Measurements from ENCODE around the gene RSPRY1. TPM values are rescaled to one million over a fixed set of nuclear protein-coding genes. Genes with fewer than 3 reads are reported as not detected.

The RSPRY1 gene
- total and polyA plus RNA-seq, 5 experiments from 2014 or later: 25.9 to 34.6 (median 29.3) TPM

- DNase-seq (no peak), ATAC-seq (no peak)
- Mint-ChIP-seq H3K4me1 (peaks cover 0 to 6% (median 3%) of the 10 kb centered on the region in 4 donors), H3K9me3 (no peaks in the 10 kb centered on the region), H3K4me3 (no peak overlapping the region), H3K36me3 (peaks cover 10 to 72% (median 32%) of the 10 kb centered on the region in 3 donors), H3K27me3 (no peaks in the 10 kb centered on the region), H3K27ac (peak overlapping the region in 1 of 10 donors; percentile 49)
- POLR2A ChIA-PET: interaction anchor here (1.0 to 1.2 kb wide), 2 partner anchors 8 to 15 kb away, joined by 3 to 13 read pairs; no protein-coding TSS in a partner anchor
These were observed 65.2 kb downstream of the RSPRY1 start for GRCh38 chr16:57251352-57251751.

GRCh38 chr16:57252148-57252721, 66.1 kb downstream of the RSPRY1 start:
- Mint-ChIP-seq H3K9me3 (no peaks in the 10 kb centered on the region), H3K27me3 (no peaks in the 10 kb centered on the region), H3K27ac (peak overlapping the region in 3 of 10 donors; percentile 2 to 80 (median 67)), H3K36me3 (peaks cover 10 to 75% (median 32%) of the 10 kb centered on the region in 3 donors), H3K4me1 (peaks cover 0 to 2% (median 2%) of the 10 kb centered on the region in 4 donors), H3K4me3 (no peak overlapping the region)
- ATAC-seq (no peak), DNase-seq (no peak)
- POLR2A ChIA-PET: interaction anchor here (1.0 to 1.3 kb wide), 2 partner anchors 9 to 12 kb away, joined by 3 to 4 read pairs; no protein-coding TSS in a partner anchor

GRCh38 chr16:57253466-57253865, 67.3 kb downstream of the RSPRY1 start:
- POLR2A ChIA-PET: interaction anchor here (0.5 to 1.3 kb wide), 2 partner anchors 11 to 41 kb away, joined by 4 read pairs; no protein-coding TSS in a partner anchor
- no peaks in the 10 kb centered on the region for H3K27me3 Mint-ChIP-seq
- no peak overlapping the region for H3K4me3 Mint-ChIP-seq
- peaks cover 0 to 3% (median 2%) of the 10 kb centered on the region in 4 donors for H3K4me1 Mint-ChIP-seq
- no peak overlapping the region for H3K27ac Mint-ChIP-seq
- DNase-seq (no peak), ATAC-seq (no peak)
- H3K9me3 Mint-ChIP-seq: no peaks in the 10 kb centered on the region
- peaks cover 10 to 67% (median 30%) of the 10 kb centered on the region in 3 donors for H3K36me3 Mint-ChIP-seq

- ATAC-seq: no peak
- POLR2A ChIA-PET: interaction anchor here (0.9 to 2.6 kb wide), 2 partner anchors 9 to 11 kb away, joined by 4 to 7 read pairs; partner anchors contain the start of gene ARL2BP
- Mint-ChIP-seq H3K27me3 (no peaks in the 10 kb centered on the region), H3K36me3 (peaks cover 10 to 44% (median 18%) of the 10 kb centered on the region in 3 donors), H3K4me1 (peaks cover 5 to 17% (median 12%) of the 10 kb centered on the region in 4 donors), H3K27ac (peak overlapping the region in 2 of 10 donors; percentile 59 to 74), H3K4me3 (no peak overlapping the region), H3K9me3 (no peaks in the 10 kb centered on the region)
- no peak for DNase-seq
These were observed 69.7 kb downstream of the RSPRY1 start for GRCh38 chr16:57255686-57256415.

- H3K27me3 Mint-ChIP-seq: no peaks in the 10 kb centered on the region
- H3K9me3 Mint-ChIP-seq: no peaks in the 10 kb centered on the region
- POLR2A ChIA-PET: interaction anchor here (2.6 kb wide), 1 partner anchor 8 kb away, joined by 7 read pairs; no protein-coding TSS in a partner anchor
- ATAC-seq (no peak), DNase-seq (no peak)
- H3K4me3 Mint-ChIP-seq: peak overlapping the region in 1 of 10 donors; percentile 65
- H3K36me3 Mint-ChIP-seq: peaks cover 10 to 36% (median 13%) of the 10 kb centered on the region in 3 donors
- H3K27ac Mint-ChIP-seq: peak overlapping the region in 4 of 10 donors; percentile 43 to 74 (median 57)
- peaks cover 5 to 20% (median 14%) of the 10 kb centered on the region in 4 donors for H3K4me1 Mint-ChIP-seq
These were observed 70.7 kb downstream of the RSPRY1 start for GRCh38 chr16:57256601-57257395.

- POLR2A ChIA-PET: interaction anchor here (2.6 kb wide), 1 partner anchor 8 kb away, joined by 7 read pairs; no protein-coding TSS in a partner anchor
These were observed 71.4 kb downstream of the RSPRY1 start for GRCh38 chr16:57257455-57258070.

GRCh38 chr16:57258226-57258909, 72.2 kb downstream of the RSPRY1 start:
- Mint-ChIP-seq H3K4me3 (no peak overlapping the region), H3K9me3 (no peaks in the 10 kb centered on the region), H3K27me3 (no peaks in the 10 kb centered on the region), H3K4me1 (peaks cover 7 to 28% (median 14%) of the 10 kb centered on the region in 4 donors), H3K27ac (peak overlapping the region in 4 of 10 donors; percentile 48 to 83 (median 67)), H3K36me3 (peaks cover 0 to 24% (median 5%) of the 10 kb centered on the region in 3 donors)
- no peak for ATAC-seq
- no peak for DNase-seq
- POLR2A ChIA-PET: interaction anchor here (1.2 kb wide), 1 partner anchor 10 kb away, joined by 4 read pairs; no protein-coding TSS in a partner anchor

More at GRCh38 chr16:57257455-57258070, 71.4 kb downstream of the RSPRY1 start:
- H3K27ac Mint-ChIP-seq: peak overlapping the region in 3 of 10 donors; percentile 2 to 74 (median 43)
- no peak for ATAC-seq
- H3K4me1 Mint-ChIP-seq: peaks cover 5 to 21% (median 14%) of the 10 kb centered on the region in 4 donors
- no peak for DNase-seq
- peaks cover 5 to 29% (median 6%) of the 10 kb centered on the region in 3 donors for H3K36me3 Mint-ChIP-seq
- no peaks in the 10 kb centered on the region for H3K27me3 Mint-ChIP-seq
- no peak overlapping the region for H3K4me3 Mint-ChIP-seq
- H3K9me3 Mint-ChIP-seq: no peaks in the 10 kb centered on the region

GRCh38 chr16:57258910-57259475, 72.9 kb downstream of the RSPRY1 start:
- Mint-ChIP-seq H3K27me3 (no peaks in the 10 kb centered on the region), H3K36me3 (peaks cover 0 to 21% (median 5%) of the 10 kb centered on the region in 3 donors), H3K27ac (no peak overlapping the region), H3K4me3 (peak overlapping the region in 1 of 10 donors; percentile 14), H3K4me1 (peaks cover 7 to 28% (median 14%) of the 10 kb centered on the region in 4 donors), H3K9me3 (no peaks in the 10 kb centered on the region)
- DNase-seq (no peak), ATAC-seq (no peak)
- POLR2A ChIA-PET: interaction anchor here (0.9 to 1.2 kb wide), 2 partner anchors 8 to 9 kb away, joined by 3 to 4 read pairs; no protein-coding TSS in a partner anchor

GRCh38 chr16:57260294-57260929, 74.3 kb downstream of the RSPRY1 start:
- Mint-ChIP-seq H3K36me3 (peaks cover 0 to 10% (median 0%) of the 10 kb centered on the region in 3 donors), H3K27ac (peak overlapping the region; percentile 78 to 95 (median 88)), H3K4me1 (peaks cover 11 to 34% (median 22%) of the 10 kb centered on the region in 4 donors), H3K27me3 (no peaks in the 10 kb centered on the region), H3K4me3 (peak overlapping the region; percentile 29 to 81 (median 60)), H3K9me3 (no peaks in the 10 kb centered on the region)
- peak; percentile 63 to 81 for ATAC-seq
- POLR2A ChIA-PET: interaction anchor here (0.6 to 1.5 kb wide), 4 partner anchors 14 to 354 kb away, joined by 3 read pairs; no protein-coding TSS in a partner anchor
- peak in 7 of 10 donors; percentile 15 to 58 (median 31) for DNase-seq

- POLR2A ChIA-PET: interaction anchor here (1.5 to 2.6 kb wide), 2 partner anchors 15 to 17 kb away, joined by 3 to 16 read pairs; partner anchors contain the start of gene ARL2BP
- H3K9me3 Mint-ChIP-seq: no peaks in the 10 kb centered on the region
- no peaks in the 10 kb centered on the region for H3K27me3 Mint-ChIP-seq
- H3K27ac Mint-ChIP-seq: peak overlapping the region in 7 of 10 donors; percentile 22 to 88 (median 72)
- H3K36me3 Mint-ChIP-seq: peaks cover 0 to 4% (median 0%) of the 10 kb centered on the region in 3 donors
- ATAC-seq (no peak), DNase-seq (peak in 1 of 10 donors; percentile 52)
- H3K4me3 Mint-ChIP-seq: no peak overlapping the region
- H3K4me1 Mint-ChIP-seq: peaks cover 18 to 46% (median 35%) of the 10 kb centered on the region in 4 donors
These were observed 75.7 kb downstream of the RSPRY1 start for GRCh38 chr16:57261806-57262205.

Measured in naive thymus-derived CD8-positive, alpha-beta T cell (primary cell).